SK-N-SH treated with all-trans-retinoic acid at 6 μM for 48 hours (cell line): ENCODE data around the gene ZNF341.

Source experiments
- ARNTL ChIP-seq: fragments of 450-650 bp; formaldehyde crosslinking; IDR thresholded peaks from 2 replicates; pipeline ENCODE4 v1.5.0; 2020; ENCODE audit warnings: low read depth, mild to moderate bottlenecking, moderate library complexity, borderline replicate concordance
- BACH2 ChIP-seq: fragments of 250-450 bp; sonication (Bioruptor Pico); IDR thresholded peaks from 2 replicates; pipeline ENCODE4 v1.9.0; 2021; ENCODE audit warnings: mild to moderate bottlenecking, borderline replicate concordance
- GLIS3 ChIP-seq: fragments of 250-450 bp; sonication (Bioruptor Pico); IDR thresholded peaks from 2 replicates; pipeline ENCODE4 v1.5.0; 2020; ENCODE audit warnings: mild to moderate bottlenecking, moderate library complexity
- SNAI2 ChIP-seq: fragments of 250-450 bp; sonication (Bioruptor Pico); IDR thresholded peaks from 2 replicates; pipeline ENCODE4 v1.5.0; 2020; ENCODE audit warnings: mild to moderate bottlenecking, moderate library complexity
- TOX ChIP-seq: fragments of 250-450 bp; sonication (Bioruptor Pico); IDR thresholded peaks from 2 replicates; pipeline ENCODE4 v1.8.0; 2021; ENCODE audit warnings: mild to moderate bottlenecking, moderate library complexity, borderline replicate concordance
- ZFP3 ChIP-seq: fragments of 250-450 bp; sonication (Bioruptor Pico); IDR thresholded peaks from 2 replicates; pipeline ENCODE4 v1.5.0; 2020; ENCODE audit warnings: mild to moderate bottlenecking, moderate library complexity
- TF ChIP-seq, protein P1 (sequence below): fragments of 250-450 bp; sonication (Bioruptor Pico); IDR thresholded peaks from 2 replicates; pipeline ENCODE4 v1.8.0; 2021; ENCODE audit warnings: low read depth, mild to moderate bottlenecking, moderate library complexity, borderline replicate concordance

DNA sequence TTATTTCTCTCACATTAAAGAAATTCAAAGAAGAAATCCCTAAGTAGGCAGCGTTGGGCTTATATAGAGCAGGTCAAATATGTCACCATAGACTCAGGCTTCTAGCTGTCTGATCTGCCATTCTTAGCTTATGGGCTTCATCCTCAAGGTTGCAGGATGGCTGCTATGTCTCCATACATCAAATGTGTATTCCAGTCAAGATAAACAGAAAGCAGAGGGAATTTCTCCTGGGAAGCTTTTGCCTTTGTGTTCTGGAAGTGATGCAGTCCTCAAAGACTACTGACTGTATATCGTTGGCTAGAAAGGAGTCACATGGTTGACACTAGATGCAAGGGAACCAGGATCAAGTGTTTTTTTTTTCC, 36.0 kb downstream of the ZNF341 start:
- TF ChIP-seq ZFP3 (CRISPR knock-in tag), result no peak
- no peak for TF ChIP-seq GLIS3 (CRISPR knock-in tag)
- TF ChIP-seq ARNTL, result no peak
- TF ChIP-seq SNAI2 (CRISPR knock-in tag), result no peak
- TF ChIP-seq, protein P1, sequence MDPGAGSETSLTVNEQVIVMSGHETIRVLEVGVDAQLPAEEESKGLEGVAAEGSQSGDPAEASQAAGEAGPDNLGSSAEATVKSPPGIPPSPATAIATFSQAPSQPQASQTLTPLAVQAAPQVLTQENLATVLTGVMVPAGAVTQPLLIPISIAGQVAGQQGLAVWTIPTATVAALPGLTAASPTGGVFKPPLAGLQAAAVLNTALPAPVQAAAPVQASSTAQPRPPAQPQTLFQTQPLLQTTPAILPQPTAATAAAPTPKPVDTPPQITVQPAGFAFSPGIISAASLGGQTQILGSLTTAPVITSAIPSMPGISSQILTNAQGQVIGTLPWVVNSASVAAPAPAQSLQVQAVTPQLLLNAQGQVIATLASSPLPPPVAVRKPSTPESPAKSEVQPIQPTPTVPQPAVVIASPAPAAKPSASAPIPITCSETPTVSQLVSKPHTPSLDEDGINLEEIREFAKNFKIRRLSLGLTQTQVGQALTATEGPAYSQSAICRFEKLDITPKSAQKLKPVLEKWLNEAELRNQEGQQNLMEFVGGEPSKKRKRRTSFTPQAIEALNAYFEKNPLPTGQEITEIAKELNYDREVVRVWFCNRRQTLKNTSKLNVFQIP, result no peak
- no peak for TF ChIP-seq BACH2 (CRISPR knock-in tag)
- TF ChIP-seq TOX (CRISPR knock-in tag), result no peak
